ENCODE results near the gene ZNF79.

ZNF79 gene

GRCh38 chr9:127392976-127393375 is 31.2 kb upstream of the ZNF79 start:
- no peak for TF ChIP-seq CTCF (IDR thresholded peaks at IDR 0.05; ENCODE audit: borderline replicate concordance, insufficient read depth, low read depth, low read length)
- no peak overlapping the region for H3K4me3 ChIP-seq (ENCODE audit: low read depth, low read length)

- H3K4me3 ChIP-seq (ENCODE audit: low read depth, low read length): no peak overlapping the region
- no peak for TF ChIP-seq CTCF (IDR thresholded peaks at IDR 0.05; ENCODE audit: borderline replicate concordance, insufficient read depth, low read depth, low read length)
Measured at GRCh38 chr9:127393645-127394044, 30.5 kb upstream of the ZNF79 start.

GRCh38 chr9:127395497-127396252 is 28.5 kb upstream of the ZNF79 start:
- no peak overlapping the region for H3K4me3 ChIP-seq (ENCODE audit: low read depth, low read length)
- TF ChIP-seq CTCF (IDR thresholded peaks at IDR 0.05; ENCODE audit: borderline replicate concordance, insufficient read depth, low read depth, low read length): no peak

- no peak for TF ChIP-seq CTCF (IDR thresholded peaks at IDR 0.05; ENCODE audit: borderline replicate concordance, insufficient read depth, low read depth, low read length)
Measured at GRCh38 chr9:127396253-127396807, 27.9 kb upstream of the ZNF79 start.

GRCh38 chr9:127396808-127397645 is 27.2 kb upstream of the ZNF79 start, which contains the start of gene SLC2A8:
Gene SLC2A8, plus strand, starts transcription at chr9:127397169. Its CDS starts 62 bp downstream, at chr9:127397231.
- peak within 1 kb of the TSS; percentile 70 for H3K4me3 ChIP-seq (ENCODE audit: low read depth, low read length)
- TF ChIP-seq CTCF (IDR thresholded peaks at IDR 0.05; ENCODE audit: borderline replicate concordance, insufficient read depth, low read depth, low read length): 0 out of 2 replicates have a peak, but pooled peaks have one; percentile 2

More at GRCh38 chr9:127396253-127396807, 27.9 kb upstream of the ZNF79 start:
- H3K4me3 ChIP-seq (ENCODE audit: low read depth, low read length): peak overlapping the region; percentile 30

- TF ChIP-seq CTCF (IDR thresholded peaks at IDR 0.05; ENCODE audit: borderline replicate concordance, insufficient read depth, low read depth, low read length): peak; percentile 64
- H3K4me3 ChIP-seq (ENCODE audit: low read depth, low read length): peak overlapping the region; percentile 70
Measured at GRCh38 chr9:127397646-127398274, 26.4 kb upstream of the ZNF79 start.
